GM12892 (cell line): Measurements from ENCODE around the gene ZDHHC14.

Experiments
- POLR2A ChIP-seq: IDR thresholded peaks from 2 replicates; pipeline ENCODE4 v1.6.1; 2011; ENCODE audit warnings: low read depth, low read length, control low read depth
- POLR2AphosphoS5 ChIP-seq: IDR thresholded peaks from 2 replicates; pipeline ENCODE4 v1.6.1; 2011; ENCODE audit warnings: low read depth, low read length, control low read depth
- TAF1 ChIP-seq: IDR thresholded peaks from 2 replicates; pipeline ENCODE4 v1.6.1; 2011; ENCODE audit warnings: low read depth, mild to moderate bottlenecking, control low read depth, low read length, borderline replicate concordance

- TF ChIP-seq POLR2AphosphoS5: no peak
- no peak for TF ChIP-seq TAF1
- TF ChIP-seq POLR2A: no peak
Measured at GRCh38 chr6:157558487-157559200, 177.7 kb downstream of the ZDHHC14 start.
